ENCODE results near the gene CPT1A. TPM values are rescaled to one million over a fixed set of nuclear protein-coding genes. Genes with fewer than 3 reads are reported as not detected.

CPT1A gene
- total RNA-seq, 2 experiments from 2014 or later = 17.5 TPM

DNA sequence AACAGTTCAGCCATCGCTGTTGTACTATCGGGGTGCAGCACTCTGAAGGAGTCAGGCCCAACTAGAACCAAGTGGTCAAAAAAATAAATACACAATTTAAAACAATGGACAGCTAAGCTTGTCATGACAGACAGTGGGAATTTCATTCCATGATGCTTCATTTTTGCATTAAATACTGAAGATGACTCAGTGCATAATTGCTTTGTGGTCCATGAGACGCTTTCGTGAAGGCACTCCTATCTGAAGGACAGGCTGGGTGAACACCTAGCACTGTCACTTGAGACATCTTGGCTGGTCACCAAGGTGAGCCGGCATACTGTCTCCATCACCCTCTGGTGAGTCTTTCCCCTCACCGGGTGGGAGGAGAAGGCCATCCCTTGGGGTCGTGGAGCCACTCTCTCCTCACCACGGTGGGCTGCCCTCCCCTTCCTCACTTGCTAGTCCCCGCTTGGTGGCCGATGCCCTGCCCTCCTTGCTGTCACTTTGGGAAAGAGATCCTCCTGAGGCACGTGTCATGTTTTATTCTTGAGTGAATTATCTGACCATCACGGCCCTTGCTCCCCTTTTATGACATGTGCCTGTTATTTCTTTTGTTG is 85.4 kb downstream of the CPT1A start:
- ChIA-PET POLR2A (no interaction called here), CTCF (interaction anchor here (0.6 kb wide), 1 partner anchor 178 kb away, joined by 3 read pairs; no protein-coding TSS in a partner anchor)
- ATAC-seq (no peak), DNase-seq (no peak)
- peaks cover 3% of the 10 kb centered on the region for H3K4me1 Mint-ChIP-seq (ENCODE audit: low read depth)
- H3K9me3 Mint-ChIP-seq = no peaks in the 10 kb centered on the region
- peaks cover 4% of the 10 kb centered on the region for H3K36me3 Mint-ChIP-seq (ENCODE audit: low read depth)
- H3K27ac Mint-ChIP-seq = no peak overlapping the region
- intact Hi-C loops (cut with micrococcal nuclease) = no loop called here
- H3K27me3 Mint-ChIP-seq = no peaks in the 10 kb centered on the region
- TF ChIP-seq, protein P1, sequence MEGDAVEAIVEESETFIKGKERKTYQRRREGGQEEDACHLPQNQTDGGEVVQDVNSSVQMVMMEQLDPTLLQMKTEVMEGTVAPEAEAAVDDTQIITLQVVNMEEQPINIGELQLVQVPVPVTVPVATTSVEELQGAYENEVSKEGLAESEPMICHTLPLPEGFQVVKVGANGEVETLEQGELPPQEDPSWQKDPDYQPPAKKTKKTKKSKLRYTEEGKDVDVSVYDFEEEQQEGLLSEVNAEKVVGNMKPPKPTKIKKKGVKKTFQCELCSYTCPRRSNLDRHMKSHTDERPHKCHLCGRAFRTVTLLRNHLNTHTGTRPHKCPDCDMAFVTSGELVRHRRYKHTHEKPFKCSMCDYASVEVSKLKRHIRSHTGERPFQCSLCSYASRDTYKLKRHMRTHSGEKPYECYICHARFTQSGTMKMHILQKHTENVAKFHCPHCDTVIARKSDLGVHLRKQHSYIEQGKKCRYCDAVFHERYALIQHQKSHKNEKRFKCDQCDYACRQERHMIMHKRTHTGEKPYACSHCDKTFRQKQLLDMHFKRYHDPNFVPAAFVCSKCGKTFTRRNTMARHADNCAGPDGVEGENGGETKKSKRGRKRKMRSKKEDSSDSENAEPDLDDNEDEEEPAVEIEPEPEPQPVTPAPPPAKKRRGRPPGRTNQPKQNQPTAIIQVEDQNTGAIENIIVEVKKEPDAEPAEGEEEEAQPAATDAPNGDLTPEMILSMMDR (IDR thresholded peaks at IDR 0.05) = no peak
- no peak overlapping the region for H3K4me3 Mint-ChIP-seq

DNA sequence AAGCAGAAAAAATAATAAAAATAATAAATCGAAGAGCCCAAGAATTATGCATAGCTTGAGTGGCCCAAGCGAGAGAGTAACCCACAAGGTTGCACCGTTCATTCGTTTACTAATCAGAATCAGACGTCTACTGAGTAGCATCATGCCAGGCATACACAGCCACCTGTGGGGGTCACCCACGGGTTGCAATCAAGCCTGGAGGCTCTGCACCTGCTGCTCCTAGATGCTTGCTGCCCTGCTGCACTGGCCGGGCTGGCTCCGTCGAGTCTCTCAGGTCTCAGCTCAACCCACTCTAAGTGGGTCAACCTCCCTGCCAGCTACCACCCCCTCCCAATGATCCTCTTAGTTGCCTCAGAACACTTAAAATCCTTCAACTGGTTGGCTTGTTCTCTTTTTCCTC is 88.4 kb downstream of the CPT1A start:
- no peaks in the 10 kb centered on the region for H3K27me3 Mint-ChIP-seq
- peaks cover 3% of the 10 kb centered on the region for H3K4me1 Mint-ChIP-seq (ENCODE audit: low read depth)
- ATAC-seq = no peak
- no peaks in the 10 kb centered on the region for H3K9me3 Mint-ChIP-seq
- no peak overlapping the region for H3K4me3 Mint-ChIP-seq
- CTCF ChIA-PET = no interaction called here
- no peak overlapping the region for H3K27ac Mint-ChIP-seq
- TF ChIP-seq, protein P1 (IDR thresholded peaks at IDR 0.05) = no peak
- POLR2A ChIA-PET = no interaction called here
- peaks cover 2% of the 10 kb centered on the region for H3K36me3 Mint-ChIP-seq (ENCODE audit: low read depth)
- intact Hi-C loops (cut with micrococcal nuclease) = no loop called here
- DNase-seq = no peak

DNA sequence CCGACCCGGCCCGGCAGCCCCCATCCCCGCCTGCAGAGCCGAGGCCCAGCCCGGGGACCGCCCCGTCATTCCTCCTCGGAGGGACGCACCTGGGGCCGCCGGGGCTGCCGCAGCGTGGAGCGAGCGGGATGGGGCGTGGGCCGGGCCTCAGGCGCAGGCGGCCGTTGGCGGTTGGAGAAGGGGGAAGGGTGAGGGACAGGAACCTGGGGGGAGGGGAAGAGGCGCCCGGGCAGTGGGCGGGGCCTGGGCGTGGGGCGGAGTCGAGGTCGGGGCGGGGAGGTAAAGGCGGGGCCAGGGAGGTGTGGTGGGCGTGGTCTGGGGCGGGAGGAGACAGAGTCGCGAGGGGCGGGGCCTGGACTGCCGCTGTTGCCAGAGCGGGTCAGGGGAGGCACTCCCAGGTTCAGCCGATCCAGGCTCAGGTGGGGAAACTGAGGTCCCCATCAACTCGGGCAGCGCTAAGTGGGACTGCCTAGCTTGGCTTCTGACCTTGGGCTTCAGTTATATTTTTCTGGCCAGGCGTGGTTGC is 90.3 kb downstream of the CPT1A start, which contains the start of gene TESMIN:
TSS of gene TESMIN (minus strand) at position 190 of the 526 bp plus-strand sequence. CDS start 860 bp downstream, outside the sequence.
- Mint-ChIP-seq H3K4me3 (peak within 1 kb of the TSS; percentile 69), H3K36me3 (ENCODE audit: low read depth) (no peaks in the 10 kb centered on the region), H3K27me3 (no peaks in the 10 kb centered on the region), H3K27ac (no peak within 1 kb of the TSS), H3K4me1 (ENCODE audit: low read depth) (peaks cover 3% of the 10 kb centered on the region), H3K9me3 (no peaks in the 10 kb centered on the region)
- POLR2A ChIA-PET = no interaction called here
- TF ChIP-seq, protein P1 (IDR thresholded peaks at IDR 0.05) = no peak
- intact Hi-C loops (cut with micrococcal nuclease) = no loop called here
- ATAC-seq (peak; percentile 99), DNase-seq (peak; percentile 95)
- CTCF ChIA-PET = no interaction called here

DNA sequence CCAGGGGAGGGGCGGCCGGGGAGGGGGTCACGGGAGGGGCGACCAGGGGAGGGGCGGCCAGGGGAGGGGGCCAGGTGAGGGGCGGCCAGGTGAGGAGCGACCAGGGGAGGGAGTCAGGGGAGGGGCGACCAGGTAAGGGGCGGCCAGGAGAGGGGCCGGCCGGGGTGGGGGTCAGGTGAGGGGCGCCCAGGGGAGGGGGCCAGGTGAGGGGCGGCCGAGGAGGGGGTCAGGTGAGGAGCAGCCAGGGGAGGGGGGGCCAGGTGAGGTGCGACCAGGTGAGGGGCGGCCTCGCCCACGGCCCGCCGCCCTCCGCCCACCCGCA is 90.8 kb downstream of the CPT1A start:
- no peaks in the 10 kb centered on the region for H3K9me3 Mint-ChIP-seq
- ChIA-PET CTCF (no interaction called here), POLR2A (no interaction called here)
- H3K27me3 Mint-ChIP-seq = no peaks in the 10 kb centered on the region
- no peak overlapping the region for H3K27ac Mint-ChIP-seq
- TF ChIP-seq, protein P1 (IDR thresholded peaks at IDR 0.05) = no peak
- H3K4me3 Mint-ChIP-seq = no peak overlapping the region
- peaks cover 3% of the 10 kb centered on the region for H3K4me1 Mint-ChIP-seq (ENCODE audit: low read depth)
- intact Hi-C loops (cut with micrococcal nuclease) = no loop called here
- H3K36me3 Mint-ChIP-seq (ENCODE audit: low read depth) = no peaks in the 10 kb centered on the region
- ATAC-seq (no peak), DNase-seq (no peak)

DNA sequence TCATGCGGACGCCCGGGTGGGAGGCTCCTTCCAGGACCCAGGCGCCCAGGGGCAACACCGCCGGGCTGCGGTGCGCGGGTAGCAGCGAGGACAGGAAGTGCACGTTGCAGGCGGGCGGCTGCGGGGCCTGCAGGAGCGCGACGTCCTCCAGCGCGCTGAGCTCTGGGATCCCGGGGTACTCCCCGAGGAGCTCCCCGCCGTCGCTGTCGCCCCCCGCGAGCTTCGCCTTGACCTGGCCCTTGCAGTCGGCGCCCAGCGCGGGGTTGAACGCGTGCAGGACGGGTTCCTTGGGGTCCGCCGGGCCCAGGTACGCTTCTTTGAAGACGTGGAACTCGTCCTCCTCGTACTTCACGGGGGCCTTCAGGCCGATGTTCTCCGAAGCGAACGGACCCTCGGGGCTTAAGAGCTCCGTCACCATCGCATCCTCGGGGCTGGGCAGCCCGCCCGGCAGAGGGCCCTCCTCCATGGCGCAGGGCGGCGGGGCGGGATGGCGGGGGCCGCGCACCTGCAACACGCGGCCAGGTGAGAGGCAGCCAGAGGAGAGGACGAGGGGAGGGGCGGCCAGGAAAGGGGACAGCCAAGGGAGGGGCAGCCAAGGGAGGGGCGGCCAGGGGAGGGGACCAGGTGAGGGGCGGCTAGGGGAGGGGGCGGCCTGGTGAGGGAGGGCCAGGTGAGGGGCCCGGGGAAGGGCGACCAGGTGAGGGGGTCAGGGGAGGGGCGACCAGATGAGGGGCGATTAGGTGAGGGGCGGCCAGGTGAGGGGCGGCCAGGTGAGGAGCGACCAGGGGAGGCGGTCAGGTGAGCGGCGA is 91.3 kb downstream of the CPT1A start:
- ATAC-seq = no peak
- intact Hi-C loops (cut with micrococcal nuclease) = no loop called here
- Mint-ChIP-seq H3K9me3 (no peaks in the 10 kb centered on the region), H3K4me1 (ENCODE audit: low read depth) (peaks cover 3% of the 10 kb centered on the region), H3K27ac (no peak overlapping the region), H3K27me3 (no peaks in the 10 kb centered on the region), H3K4me3 (peak overlapping the region; percentile 33), H3K36me3 (ENCODE audit: low read depth) (no peaks in the 10 kb centered on the region)
- TF ChIP-seq, protein P1 (IDR thresholded peaks at IDR 0.05) = no peak
- peak; percentile 12 for DNase-seq
- ChIA-PET POLR2A (no interaction called here), CTCF (no interaction called here)
